SJSA1 (cell line): Measurements from ENCODE around the gene TMEM243. TPM values are rescaled to one million over a fixed set of nuclear protein-coding genes. Genes with fewer than 3 reads are reported as not detected.

Experiments used
- DNase-seq, 2 experiments: peaks; one replicate each; pipeline ENCODE4 v3.0.0-alpha.2; 2015 to 2020; ENCODE audit warnings: low spot score in 2 of 2, low read depth in 1 of 2
- H3K27ac ChIP-seq: fragments of 250-450 bp; sonication (Bioruptor Pico); 2 replicates; pipeline ENCODE4 v1.5.1; 2020; ENCODE audit warnings: mild to moderate bottlenecking, moderate library complexity
- H3K27me3 ChIP-seq: fragments of 250-450 bp; sonication (Bioruptor Pico); replicated peaks from 2 replicates; pipeline ENCODE4 v1.5.1; 2020; ENCODE audit warnings: mild to moderate bottlenecking, moderate library complexity
- H3K36me3 ChIP-seq: fragments of 250-450 bp; sonication (Bioruptor Pico); 2 replicates; pipeline ENCODE4 v1.5.1; 2020; ENCODE audit warnings: mild to moderate bottlenecking
- H3K4me1 ChIP-seq: fragments of 250-450 bp; sonication (Bioruptor Pico); replicated peaks from 2 replicates; pipeline ENCODE4 v1.6.1; 2021; ENCODE audit warnings: mild to moderate bottlenecking
- H3K4me3 ChIP-seq: fragments of 250-450 bp; sonication (Bioruptor Pico); 2 replicates; pipeline ENCODE4 v1.5.1; 2020; ENCODE audit warnings: mild to moderate bottlenecking
- H3K9me3 ChIP-seq: fragments of 250-450 bp; sonication (Bioruptor Pico); replicated peaks from 2 replicates; pipeline ENCODE4 v1.5.1; 2020; ENCODE audit warnings: mild to moderate bottlenecking
- total RNA-seq: library from RNA; depleted of rRNA; stranded (reverse); fragments of >200 nt; shearing (Covaris generic); gene quantifications from 2 replicates; pipeline ENCODE4 v1.2.3, GENCODE V29; 2014; rRNA removed

The TMEM243 gene
- total RNA-seq, 1 experiment from 2014 or later = 69.9 TPM

DNA sequence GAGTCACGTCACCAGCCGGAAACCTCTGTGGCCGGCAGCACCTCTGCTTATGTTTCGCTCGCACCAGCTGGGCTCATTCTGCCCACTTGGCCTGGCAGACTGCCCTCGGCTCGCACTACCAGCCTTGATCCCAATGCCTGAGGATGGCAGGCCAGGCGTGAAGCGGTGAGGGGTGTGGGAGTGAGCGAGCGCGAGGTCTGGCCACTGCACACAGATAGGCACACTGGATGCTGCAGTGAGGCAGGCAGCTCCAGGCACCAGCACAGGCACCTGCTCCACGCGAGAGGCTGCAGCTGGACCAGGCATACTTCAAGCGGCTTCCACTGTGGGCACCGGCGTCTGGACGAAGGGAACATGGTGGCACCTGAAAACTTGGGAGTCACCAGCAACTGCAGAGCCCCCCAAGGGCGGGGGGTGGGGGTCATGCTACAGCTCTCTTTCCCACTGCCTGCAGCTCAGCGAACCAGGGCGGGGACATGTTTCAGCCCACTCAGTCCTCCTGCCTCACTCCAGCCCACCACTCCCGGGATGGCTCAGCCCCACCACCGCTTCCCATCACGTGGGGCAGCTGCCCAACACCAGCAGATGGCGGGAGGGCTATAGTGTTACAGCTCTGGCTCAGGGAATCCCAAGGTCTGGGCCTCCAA, 72.7 kb downstream of the TMEM243 start:
- H3K9me3 ChIP-seq = no peaks in the 10 kb centered on the region; the same call in 1 of the 2 replicates
- no peak for DNase-seq
- H3K36me3 ChIP-seq = no peaks in the 10 kb centered on the region
- peaks cover under 1% of the 10 kb centered on the region; the same call in 1 of the 2 replicates for H3K27me3 ChIP-seq
- H3K27ac ChIP-seq = no peak overlapping the region
- H3K4me1 ChIP-seq = peaks cover 8% of the 10 kb centered on the region
- H3K4me3 ChIP-seq = no peak overlapping the region

Other genes starting within 250 kb of the TMEM243 start
- gene ELAPOR2, start 160.1 kb downstream of the TMEM243 start, total RNA-seq = 0.89 TPM in 1 of 2 replicates, not detected in the other
- 40.2 and 52.1 TPM in 2 replicates for gene DMTF1, start 67.3 kb downstream of the TMEM243 start, total RNA-seq
- 13.4 and 14.6 TPM in 2 replicates for gene CROT, start 125.9 kb upstream of the TMEM243 start, total RNA-seq